ENCODE measurements around the gene CAMK2N2.

CAMK2N2 gene

DNA sequence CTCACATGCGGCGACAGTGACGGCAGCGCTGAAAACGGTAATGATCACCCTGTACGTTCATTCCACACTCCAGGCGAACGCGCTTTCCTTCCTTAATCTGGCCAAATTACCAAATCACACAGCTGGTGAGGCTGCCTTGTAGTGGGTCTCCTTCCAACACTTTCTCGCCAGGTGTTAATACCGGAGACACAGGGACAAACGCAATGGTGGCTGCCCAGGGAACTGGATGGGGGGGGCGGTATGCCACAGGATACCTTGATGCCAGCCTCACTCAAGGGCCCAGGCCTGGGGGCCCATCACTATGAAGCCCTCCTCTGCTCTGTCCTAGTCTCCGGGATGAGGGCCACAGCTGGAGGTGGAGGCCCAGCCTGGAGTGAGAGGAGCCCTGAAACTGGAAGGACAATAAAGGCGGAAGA is 1.4 kb upstream of the CAMK2N2 start:
- TF ChIP-seq, protein P1, sequence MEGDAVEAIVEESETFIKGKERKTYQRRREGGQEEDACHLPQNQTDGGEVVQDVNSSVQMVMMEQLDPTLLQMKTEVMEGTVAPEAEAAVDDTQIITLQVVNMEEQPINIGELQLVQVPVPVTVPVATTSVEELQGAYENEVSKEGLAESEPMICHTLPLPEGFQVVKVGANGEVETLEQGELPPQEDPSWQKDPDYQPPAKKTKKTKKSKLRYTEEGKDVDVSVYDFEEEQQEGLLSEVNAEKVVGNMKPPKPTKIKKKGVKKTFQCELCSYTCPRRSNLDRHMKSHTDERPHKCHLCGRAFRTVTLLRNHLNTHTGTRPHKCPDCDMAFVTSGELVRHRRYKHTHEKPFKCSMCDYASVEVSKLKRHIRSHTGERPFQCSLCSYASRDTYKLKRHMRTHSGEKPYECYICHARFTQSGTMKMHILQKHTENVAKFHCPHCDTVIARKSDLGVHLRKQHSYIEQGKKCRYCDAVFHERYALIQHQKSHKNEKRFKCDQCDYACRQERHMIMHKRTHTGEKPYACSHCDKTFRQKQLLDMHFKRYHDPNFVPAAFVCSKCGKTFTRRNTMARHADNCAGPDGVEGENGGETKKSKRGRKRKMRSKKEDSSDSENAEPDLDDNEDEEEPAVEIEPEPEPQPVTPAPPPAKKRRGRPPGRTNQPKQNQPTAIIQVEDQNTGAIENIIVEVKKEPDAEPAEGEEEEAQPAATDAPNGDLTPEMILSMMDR (conservative IDR thresholded peaks at IDR 0.05), result no peak
- no peak overlapping the region for H3K27ac ChIP-seq

DNA sequence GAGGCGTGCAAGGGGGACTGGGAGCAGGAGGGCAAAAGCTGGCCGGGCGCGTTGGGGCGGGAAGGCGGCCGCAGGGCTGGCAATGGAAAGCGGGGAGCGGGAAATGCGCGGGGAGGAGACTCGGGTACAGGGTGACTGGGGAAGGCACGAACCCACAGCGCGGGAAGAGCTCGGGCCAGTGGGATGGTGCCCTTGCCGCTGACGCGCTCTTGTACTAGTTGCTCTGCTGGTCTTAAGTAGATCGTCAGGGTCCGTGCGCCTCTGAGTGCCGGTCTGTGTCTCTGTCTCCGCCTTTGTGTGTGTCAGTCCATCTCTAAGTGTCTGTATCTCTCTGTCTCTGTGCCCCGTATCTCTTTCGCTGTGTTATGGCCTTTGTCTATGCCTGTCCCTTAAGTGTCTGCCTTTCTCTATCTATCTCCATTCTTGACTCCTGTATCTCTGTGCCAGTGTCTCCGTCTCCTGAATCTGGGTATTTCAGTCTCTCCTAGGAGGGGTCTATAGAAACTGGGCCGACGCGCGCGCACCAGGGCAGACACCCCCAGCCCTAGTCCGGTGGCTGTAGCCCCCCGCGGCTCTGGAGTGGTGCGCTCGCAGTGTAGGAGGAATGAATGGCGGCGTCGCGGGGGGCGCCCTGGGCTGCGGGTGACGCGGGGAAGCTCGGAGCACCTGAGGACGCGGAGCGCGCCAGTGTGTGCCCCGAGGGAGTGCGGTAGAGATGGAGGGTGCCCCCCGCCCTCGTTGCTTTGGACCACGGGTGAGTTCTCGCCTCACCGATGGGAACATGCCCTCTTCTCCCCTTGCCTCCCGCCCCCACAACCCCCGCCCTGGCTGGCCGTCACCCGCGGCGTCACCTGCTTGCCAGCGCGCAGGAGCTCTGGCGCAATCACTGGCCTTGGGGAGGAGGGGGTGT is 756 bp upstream of the CAMK2N2 start:
- peak overlapping the region; percentile 82; the same call in 1 of the 2 replicates for H3K27ac ChIP-seq
- TF ChIP-seq, protein P1 (conservative IDR thresholded peaks at IDR 0.05), result no peak

DNA sequence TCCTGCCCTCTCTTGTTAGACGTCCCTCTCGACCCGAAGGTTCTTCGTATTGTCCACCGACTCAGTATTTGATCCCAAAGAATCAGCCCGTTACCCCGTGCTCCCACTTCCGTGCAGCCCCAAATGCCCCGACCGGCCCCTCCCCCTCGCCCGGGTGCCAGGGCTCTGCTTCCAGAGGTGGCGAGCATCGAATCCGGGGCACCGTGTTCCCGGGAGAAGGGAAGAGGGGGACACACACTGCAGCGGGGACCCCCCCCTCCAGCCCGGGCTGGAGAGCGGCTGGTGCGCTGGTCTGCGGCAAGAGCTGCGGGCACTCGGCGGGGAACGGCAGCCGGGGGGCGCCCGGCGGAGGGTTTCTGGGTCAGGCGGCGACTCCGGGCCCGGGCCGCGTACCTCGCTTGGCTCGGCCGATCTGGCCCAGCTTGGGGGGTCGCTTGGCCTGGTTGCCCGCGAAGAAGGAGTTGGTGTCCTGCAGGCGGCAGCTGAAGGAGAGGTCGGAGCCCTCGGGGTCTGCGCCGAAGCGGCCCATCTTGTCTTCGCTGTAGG is 556 bp downstream of the CAMK2N2 start:
- TF ChIP-seq, protein P1 (conservative IDR thresholded peaks at IDR 0.05), result no peak
- H3K27ac ChIP-seq, result peak overlapping the region; percentile 82

- TF ChIP-seq, protein P1 (conservative IDR thresholded peaks at IDR 0.05), result no peak
- peak overlapping the region; percentile 82 for H3K27ac ChIP-seq
These were observed 1.3 kb downstream of the CAMK2N2 start for GRCh38 chr3:184259878-184260723.

DNA sequence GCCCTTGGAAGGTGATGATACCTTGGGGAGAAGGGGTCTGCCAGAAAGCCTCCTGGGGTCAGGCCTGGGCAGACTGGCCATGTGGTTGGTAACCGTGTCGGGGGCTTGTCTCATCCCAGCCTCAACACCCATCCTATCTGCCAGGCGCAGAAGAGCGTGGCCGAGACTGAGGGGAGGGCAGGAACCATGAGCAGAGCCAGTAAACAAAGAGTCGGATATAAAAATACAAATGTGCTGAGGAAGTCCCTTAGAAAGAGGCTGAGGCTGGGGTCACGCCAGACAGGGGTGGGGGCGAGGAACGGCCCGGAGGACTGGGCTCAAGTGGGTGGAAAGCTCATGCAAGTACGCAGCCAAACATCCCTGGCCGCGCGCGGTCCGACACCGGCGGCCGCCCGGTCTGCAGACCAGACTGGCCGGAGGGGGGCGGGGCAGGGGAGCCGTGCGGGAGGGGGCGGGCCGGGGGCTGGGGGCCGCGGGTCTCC is 1.9 kb downstream of the CAMK2N2 start:
- peak overlapping the region; percentile 82; the same call in 1 of the 2 replicates for H3K27ac ChIP-seq
- TF ChIP-seq, protein P1 (conservative IDR thresholded peaks at IDR 0.05), result no peak

GRCh38 chr3:184258926-184259325 is 2.4 kb downstream of the CAMK2N2 start:
- no peak overlapping the region; the same call in 1 of the 2 replicates for H3K27ac ChIP-seq
- TF ChIP-seq, protein P1 (conservative IDR thresholded peaks at IDR 0.05), result no peak

Measured in VCaP (cell line).